CD14-positive monocyte (primary cell): ENCODE measurements around the gene DHX30. TPM values are rescaled to one million over a fixed set of nuclear protein-coding genes. Genes with fewer than 3 reads are reported as not detected.

Experiments
- DNase-seq, 3 donors: peaks; one replicate each; pipeline ENCODE4 v3.0.0-alpha.2; 2011 to 2022
- H2AFZ ChIP-seq: 2 replicates; pipeline ENCODE4 v1.6.0; 2012; ENCODE audit warnings: mild to moderate bottlenecking, low read depth, low read length, inconsistent platforms; ENCODE audit not compliant: insufficient read depth, poor library complexity, severe bottlenecking
- H3K27ac ChIP-seq, 2 donors: 1 replicate in 1 of 2; 2 replicates in 1 of 2; pipeline ENCODE4 v1.5.1; 2012 to 2013; ENCODE audit warnings: low read length in 2 of 2, control low read depth in 1 of 2, inconsistent platforms in 1 of 2, low read depth in 1 of 2, mild to moderate bottlenecking in 1 of 2
- H3K27me3 ChIP-seq, 2 donors: one replicate each; pipeline versions ENCODE4 v1.6.0 to v1.6.1; 2011 to 2013; ENCODE audit warnings: low read length in 2 of 2; ENCODE audit not compliant: control insufficient read depth in 2 of 2, insufficient read depth in 2 of 2
- H3K36me3 ChIP-seq, 2 donors: replicated peaks in 1 of 2; 1 replicate in 1 of 2; 2 replicates in 1 of 2; pipeline versions ENCODE4 v1.5.1 to v1.6.1; 2012 to 2013; ENCODE audit warnings: low read length in 2 of 2, control low read depth in 1 of 2, inconsistent platforms in 1 of 2, mild to moderate bottlenecking in 1 of 2; ENCODE audit not compliant: insufficient read depth in 2 of 2, control insufficient read depth in 1 of 2
- H3K4me1 ChIP-seq, 2 donors: 1 replicate in 1 of 2; 2 replicates in 1 of 2; pipeline versions ENCODE4 v1.5.1 to v1.6.1; 2012 to 2013; ENCODE audit warnings: low read length in 2 of 2, control low read depth in 1 of 2, inconsistent platforms in 1 of 2, mild to moderate bottlenecking in 1 of 2, moderate library complexity in 1 of 2; ENCODE audit not compliant: insufficient read depth in 2 of 2, control insufficient read depth in 1 of 2
- H3K4me2 ChIP-seq: replicated peaks from 2 replicates; pipeline ENCODE3; 2012; ENCODE audit warnings: low read length, moderate library complexity, mild to moderate bottlenecking; ENCODE audit not compliant: poor library complexity, severe bottlenecking; ENCODE audit errors: extremely low read depth
- H3K4me3 ChIP-seq, 3 experiments: fragments of 200-600 bp in 1 of 3; sonication (generic) in 1 of 3; replicated peaks in 1 of 3; 1 replicate in 2 of 3; 2 replicates in 1 of 3; pipeline ENCODE4 v1.5.1; 2011 to 2013; ENCODE audit warnings: low read length in 3 of 3, mild to moderate bottlenecking in 3 of 3, control low read depth in 2 of 3, low read depth in 2 of 3, inconsistent platforms in 1 of 3, moderate library complexity in 1 of 3
- H3K79me2 ChIP-seq: 2 replicates; pipeline ENCODE4 v1.6.0; 2012; ENCODE audit warnings: mild to moderate bottlenecking, control low read depth, inconsistent platforms, low read length, moderate library complexity; ENCODE audit not compliant: insufficient read depth
- H3K9ac ChIP-seq: 2 replicates; pipeline ENCODE4 v1.6.0; 2017; ENCODE audit warnings: low read length, mild to moderate bottlenecking; ENCODE audit not compliant: insufficient read depth, poor library complexity, severe bottlenecking
- H3K9me3 ChIP-seq, 2 donors: replicated peaks in 1 of 2; 1 replicate in 1 of 2; 2 replicates in 1 of 2; pipeline versions ENCODE4 v1.5.1 to v1.6.1; 2012 to 2013; ENCODE audit warnings: low read length in 2 of 2, control low read depth in 1 of 2; ENCODE audit not compliant: control insufficient read depth in 1 of 2, insufficient read depth in 1 of 2
- H4K20me1 ChIP-seq: 2 replicates; pipeline ENCODE4 v1.6.0; 2012; ENCODE audit warnings: mild to moderate bottlenecking, low read length, control low read depth, moderate library complexity; ENCODE audit not compliant: insufficient read depth
- H3K27ac Mint-ChIP-seq, 7 donors: one replicate each; pipeline ENCODE4 v1.8.0; 2020; ENCODE audit warnings: mild to moderate bottlenecking in 7 of 7, mixed read lengths in 7 of 7, moderate library complexity in 6 of 7, inconsistent platforms in 2 of 7
- H3K27me3 Mint-ChIP-seq, 3 donors: one replicate each; pipeline ENCODE4 v1.8.0; 2021 to 2022; ENCODE audit warnings: low read depth in 3 of 3, mild to moderate bottlenecking in 3 of 3, mixed read lengths in 3 of 3, moderate library complexity in 3 of 3, inconsistent platforms in 1 of 3
- H3K36me3 Mint-ChIP-seq, 2 donors: one replicate each; pipeline ENCODE4 v1.8.0; 2020; ENCODE audit warnings: mixed read lengths in 2 of 2, inconsistent platforms in 1 of 2, mild to moderate bottlenecking in 1 of 2
- H3K4me1 Mint-ChIP-seq: one replicate; pipeline ENCODE4 v1.8.0; 2020; ENCODE audit warnings: mild to moderate bottlenecking, mixed read lengths
- H3K4me3 Mint-ChIP-seq, 2 donors: one replicate each; pipeline ENCODE4 v1.8.0; 2020; ENCODE audit warnings: mild to moderate bottlenecking in 2 of 2, mixed read lengths in 2 of 2, moderate library complexity in 1 of 2
- H3K9me3 Mint-ChIP-seq, 7 donors: one replicate each; pipeline ENCODE4 v1.8.0; 2020 to 2022; ENCODE audit warnings: mixed read lengths in 7 of 7, mild to moderate bottlenecking in 6 of 7, moderate library complexity in 6 of 7, inconsistent platforms in 2 of 7
- WGBS: methylation state at CpG from one replicate; pipeline ENCODE4 v1.1.5; 2013; ENCODE audit warnings: missing lambda C conversion rate; ENCODE audit not compliant: insufficient coverage; 5-methylcytosine and 5-hydroxymethylcytosine counted together
- intact Hi-C, 2 donors: fragments of 100-400 bp; cut with micrococcal nuclease; formaldehyde crosslinking; loops; one replicate each; pipeline versions ENCODE4 v1.15.0 to v1.15.1; 2023
- polyA plus RNA-seq, 3 donors: library from polyadenylated mRNA; depleted of rRNA in 1 of 3; unstranded in 2 of 3; stranded (reverse) in 1 of 3; fragments of 300-500 nt in 2 of 3; fragments of >200 nt in 1 of 3; fragmentation: Illumina TruSeq in 2 of 3; gene quantifications; 1 replicate in 2 of 3; 2 replicates in 1 of 3; pipeline ENCODE4 v1.2.3, GENCODE V29; 2012 to 2021
- TF ChIP-seq, protein P1 (sequence below): fragments of 200-600 bp; IDR thresholded peaks from one replicate; pipeline ENCODE4 v1.8.0; 2022; ENCODE audit warnings: antibody characterized with exemption, mild to moderate bottlenecking

The DHX30 gene
- polyA plus RNA-seq, 3 donors: 19.4 to 43.9 (median 20.1) TPM

DNA sequence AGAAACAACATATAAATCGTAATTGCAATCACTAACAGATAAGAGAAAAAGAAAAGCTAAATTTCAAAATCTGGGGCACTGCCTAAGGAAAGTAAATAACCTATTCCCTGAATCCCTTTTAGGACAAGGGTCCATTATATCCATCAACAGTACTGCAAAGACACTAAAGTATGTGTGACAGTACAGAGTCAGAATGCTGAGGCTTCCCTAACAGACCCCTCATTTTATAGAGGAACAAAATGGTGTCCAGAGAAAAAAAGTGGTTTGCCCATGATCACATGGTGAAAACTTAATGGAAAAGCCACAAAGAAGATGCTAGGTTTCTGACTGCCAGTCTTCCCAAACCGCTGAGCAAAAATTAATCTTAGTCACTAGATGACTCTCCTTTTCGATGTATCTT is 93.8 kb downstream of the DHX30 start:
- no peaks in the 10 kb centered on the region for H3K27me3 ChIP-seq
- H3K36me3 Mint-ChIP-seq: peaks cover 33 to 49% of the 10 kb centered on the region in 2 donors
- no peaks in the 10 kb centered on the region for H3K27me3 Mint-ChIP-seq
- DNase-seq: no peak
- no peak overlapping the region for H3K4me3 Mint-ChIP-seq
- intact Hi-C loops: no loop called here
- H3K4me1 ChIP-seq: peaks cover 0 to 6% of the 10 kb centered on the region in 2 donors
- H3K79me2 ChIP-seq: no peaks in the 10 kb centered on the region
- no peaks in the 10 kb centered on the region for H4K20me1 ChIP-seq
- no peak overlapping the region for H3K27ac ChIP-seq
- no peaks in the 10 kb centered on the region for H3K9me3 ChIP-seq
- no CpG with 5 or more reads among the region's 3 CpGs for WGBS
- no peak overlapping the region for H3K4me2 ChIP-seq
- peaks cover 4 to 58% of the 10 kb centered on the region in 2 donors for H3K36me3 ChIP-seq
- H3K27ac Mint-ChIP-seq: peak overlapping the region in 1 of 7 donors; percentile 12
- H3K4me1 Mint-ChIP-seq: peaks cover 4% of the 10 kb centered on the region
- no peak overlapping the region for H3K4me3 ChIP-seq
- H2AFZ ChIP-seq: no peak overlapping the region
- TF ChIP-seq, protein P1, sequence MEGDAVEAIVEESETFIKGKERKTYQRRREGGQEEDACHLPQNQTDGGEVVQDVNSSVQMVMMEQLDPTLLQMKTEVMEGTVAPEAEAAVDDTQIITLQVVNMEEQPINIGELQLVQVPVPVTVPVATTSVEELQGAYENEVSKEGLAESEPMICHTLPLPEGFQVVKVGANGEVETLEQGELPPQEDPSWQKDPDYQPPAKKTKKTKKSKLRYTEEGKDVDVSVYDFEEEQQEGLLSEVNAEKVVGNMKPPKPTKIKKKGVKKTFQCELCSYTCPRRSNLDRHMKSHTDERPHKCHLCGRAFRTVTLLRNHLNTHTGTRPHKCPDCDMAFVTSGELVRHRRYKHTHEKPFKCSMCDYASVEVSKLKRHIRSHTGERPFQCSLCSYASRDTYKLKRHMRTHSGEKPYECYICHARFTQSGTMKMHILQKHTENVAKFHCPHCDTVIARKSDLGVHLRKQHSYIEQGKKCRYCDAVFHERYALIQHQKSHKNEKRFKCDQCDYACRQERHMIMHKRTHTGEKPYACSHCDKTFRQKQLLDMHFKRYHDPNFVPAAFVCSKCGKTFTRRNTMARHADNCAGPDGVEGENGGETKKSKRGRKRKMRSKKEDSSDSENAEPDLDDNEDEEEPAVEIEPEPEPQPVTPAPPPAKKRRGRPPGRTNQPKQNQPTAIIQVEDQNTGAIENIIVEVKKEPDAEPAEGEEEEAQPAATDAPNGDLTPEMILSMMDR: no peak
- peaks cover 0 to 2% (median 0%) of the 10 kb centered on the region in 7 donors for H3K9me3 Mint-ChIP-seq
- H3K9ac ChIP-seq: no peak overlapping the region

DNA sequence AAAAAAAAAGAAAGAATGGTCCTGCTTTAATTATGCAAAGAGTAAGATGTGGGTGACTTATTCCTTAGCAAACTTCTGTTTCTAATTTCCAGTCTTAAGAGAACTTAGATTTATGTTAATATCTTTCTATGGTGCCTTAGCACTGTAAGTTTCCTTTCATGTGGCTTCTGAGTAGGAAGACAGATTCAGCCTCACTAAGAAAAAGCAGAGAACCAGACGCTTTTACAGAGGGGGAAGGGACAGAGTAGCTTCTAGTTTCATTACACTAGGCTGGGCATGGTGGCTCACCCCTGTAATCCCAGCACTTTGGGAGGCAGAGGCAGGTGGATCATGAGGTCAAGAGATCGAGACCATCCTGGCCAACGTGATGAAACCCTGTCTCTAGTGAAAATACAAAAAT is 95.0 kb downstream of the DHX30 start:
- Histone ChIP-seq H3K4me3 (no peak overlapping the region), H2AFZ (no peak overlapping the region), H4K20me1 (no peaks in the 10 kb centered on the region), H3K36me3 (peaks cover 0 to 56% of the 10 kb centered on the region in 2 donors), H3K79me2 (no peaks in the 10 kb centered on the region), H3K9me3 (no peaks in the 10 kb centered on the region), H3K27ac (no peak overlapping the region), H3K27me3 (no peaks in the 10 kb centered on the region), H3K9ac (no peak overlapping the region), H3K4me2 (no peak overlapping the region), H3K4me1 (peaks cover 0 to 6% of the 10 kb centered on the region in 2 donors)
- DNase-seq: no peak
- Mint-ChIP-seq H3K27ac (no peak overlapping the region), H3K4me3 (no peak overlapping the region), H3K9me3 (peaks cover 0 to 2% (median 0%) of the 10 kb centered on the region in 7 donors), H3K4me1 (peaks cover 4% of the 10 kb centered on the region), H3K36me3 (peaks cover 28 to 47% of the 10 kb centered on the region in 2 donors), H3K27me3 (no peaks in the 10 kb centered on the region)
- intact Hi-C loops: no loop called here
- 95% methylated on average over 3 of the region's 3 CpGs for WGBS
- TF ChIP-seq, protein P1: no peak
